Stimulated activated CD4-positive, alpha-beta T cell treated with anti-CD3 and anti-CD28 coated beads, Interleukin-2, amount 100 ng/mL, for 48 hours (primary cell): ENCODE measurements around the gene WDR5B.
"Not testable (repeated sequence)": the region's sequence is repeated elsewhere in the genome, so short reads cannot be mapped to it uniquely, and the experiment has no call there.

Experiments used
- DNase-seq, 2 donors: peaks; one replicate each; pipeline ENCODE4 v3.0.0-alpha.2; 2020

The WDR5B gene

GRCh38 chr3:122407946-122408345 lies 7.9 kb downstream of the WDR5B start:
- no peak for DNase-seq

- no peak for DNase-seq
Measured at GRCh38 chr3:122406198-122406597, 9.7 kb downstream of the WDR5B start.

GRCh38 chr3:122405015-122405414 lies 10.8 kb downstream of the WDR5B start:
- no peak for DNase-seq

GRCh38 chr3:122403489-122403888 lies 12.4 kb downstream of the WDR5B start:
- no peak for DNase-seq

- DNase-seq: no peak
Measured at GRCh38 chr3:122398920-122399319, 16.9 kb downstream of the WDR5B start.

- no peak for DNase-seq
Measured at GRCh38 chr3:122397201-122397600, 18.7 kb downstream of the WDR5B start.

- DNase-seq: no peak
Measured at GRCh38 chr3:122396511-122396910, 19.4 kb downstream of the WDR5B start.

GRCh38 chr3:122395582-122395981 lies 20.3 kb downstream of the WDR5B start:
- DNase-seq: no peak

GRCh38 chr3:122394173-122394572 lies 21.7 kb downstream of the WDR5B start:
- no peak for DNase-seq

GRCh38 chr3:122392868-122393844 lies 22.7 kb downstream of the WDR5B start:
- DNase-seq: no peak

- no peak for DNase-seq
Measured at GRCh38 chr3:122391681-122392446, 24.0 kb downstream of the WDR5B start.

GRCh38 chr3:122390665-122391064 lies 25.2 kb downstream of the WDR5B start:
- DNase-seq: no peak

GRCh38 chr3:122389892-122390291 lies 26.0 kb downstream of the WDR5B start:
- DNase-seq: no peak

- no peak for DNase-seq
Measured at GRCh38 chr3:122389197-122389596, 26.7 kb downstream of the WDR5B start.

- DNase-seq: no peak
Measured at GRCh38 chr3:122387709-122388108, 28.2 kb downstream of the WDR5B start.

GRCh38 chr3:122383771-122384697 lies 31.8 kb downstream of the WDR5B start, which contains the start of gene FAM162A:
FAM162A (plus strand) TSS chr3:122384182; CDS start chr3:122384266, 84 bp downstream.
- peak; percentile 88 for DNase-seq

GRCh38 chr3:122382888-122383666 lies 32.8 kb downstream of the WDR5B start, which contains the start of gene MIX23:
MIX23 (minus strand) TSS chr3:122383231; CDS start chr3:122383224, 7 bp downstream.
- DNase-seq: peak; percentile 79 to 83

GRCh38 chr3:122377975-122378374 lies 37.9 kb downstream of the WDR5B start:
- no peak for DNase-seq

GRCh38 chr3:122374034-122374433 lies 41.8 kb downstream of the WDR5B start:
- no peak for DNase-seq

GRCh38 chr3:122366379-122366749 lies 49.5 kb downstream of the WDR5B start:
- DNase-seq: no peak

GRCh38 chr3:122365582-122366378 lies 50.1 kb downstream of the WDR5B start:
- DNase-seq: not testable (repeated sequence)
